Measurements from ENCODE around the gene CLCN5.

GRCh38 chrX:49988143-49988542, 65.7 kb downstream of the CLCN5 start:
- TF ChIP-seq, protein P1, sequence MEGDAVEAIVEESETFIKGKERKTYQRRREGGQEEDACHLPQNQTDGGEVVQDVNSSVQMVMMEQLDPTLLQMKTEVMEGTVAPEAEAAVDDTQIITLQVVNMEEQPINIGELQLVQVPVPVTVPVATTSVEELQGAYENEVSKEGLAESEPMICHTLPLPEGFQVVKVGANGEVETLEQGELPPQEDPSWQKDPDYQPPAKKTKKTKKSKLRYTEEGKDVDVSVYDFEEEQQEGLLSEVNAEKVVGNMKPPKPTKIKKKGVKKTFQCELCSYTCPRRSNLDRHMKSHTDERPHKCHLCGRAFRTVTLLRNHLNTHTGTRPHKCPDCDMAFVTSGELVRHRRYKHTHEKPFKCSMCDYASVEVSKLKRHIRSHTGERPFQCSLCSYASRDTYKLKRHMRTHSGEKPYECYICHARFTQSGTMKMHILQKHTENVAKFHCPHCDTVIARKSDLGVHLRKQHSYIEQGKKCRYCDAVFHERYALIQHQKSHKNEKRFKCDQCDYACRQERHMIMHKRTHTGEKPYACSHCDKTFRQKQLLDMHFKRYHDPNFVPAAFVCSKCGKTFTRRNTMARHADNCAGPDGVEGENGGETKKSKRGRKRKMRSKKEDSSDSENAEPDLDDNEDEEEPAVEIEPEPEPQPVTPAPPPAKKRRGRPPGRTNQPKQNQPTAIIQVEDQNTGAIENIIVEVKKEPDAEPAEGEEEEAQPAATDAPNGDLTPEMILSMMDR (IDR thresholded peaks at IDR 0.05), result no peak
- no peak for TF ChIP-seq EP300 (IDR thresholded peaks at IDR 0.05)
